KMS-11 (cell line): ENCODE data around the gene AFF3.

ENCODE experiments used
- H2AFZ ChIP-seq: fragments of 200-600 bp; sonication (generic); 2 replicates; pipeline ENCODE4 v1.6.1; 2016; ENCODE audit warnings: antibody characterized with exemption, mixed run types, low read depth
- H3K27ac ChIP-seq: fragments of 200-600 bp; sonication (generic); 2 replicates; pipeline ENCODE4 v1.6.1; 2016; ENCODE audit warnings: mild to moderate bottlenecking, mixed run types
- H3K27me3 ChIP-seq: fragments of 200-600 bp; sonication (generic); 2 replicates; pipeline ENCODE4 v1.6.1; 2017; ENCODE audit warnings: mild to moderate bottlenecking, low read depth, mixed run types, moderate library complexity; ENCODE audit not compliant: insufficient read depth
- H3K36me3 ChIP-seq: fragments of 200-600 bp; sonication (generic); 2 replicates; pipeline ENCODE4 v1.6.1; 2017; ENCODE audit warnings: mild to moderate bottlenecking, mixed run types; ENCODE audit not compliant: insufficient read depth
- H3K4me1 ChIP-seq: fragments of 200-600 bp; sonication (generic); 2 replicates; pipeline ENCODE4 v1.6.1; 2016; ENCODE audit warnings: mild to moderate bottlenecking, low read depth, mixed run types; ENCODE audit not compliant: poor library complexity, severe bottlenecking
- H3K4me2 ChIP-seq: fragments of 200-600 bp; sonication (generic); 2 replicates; pipeline ENCODE4 v1.7.0; 2016; ENCODE audit warnings: mild to moderate bottlenecking, mixed run types
- H3K4me3 ChIP-seq: fragments of 200-600 bp; sonication (generic); IDR thresholded peaks from 2 replicates; pipeline ENCODE4 v1.6.1; 2017; ENCODE audit warnings: low read depth, low read length, mixed read lengths; ENCODE audit not compliant: insufficient read depth
- H3K79me2 ChIP-seq: fragments of 200-600 bp; sonication (generic); 2 replicates; pipeline ENCODE4 v1.6.1; 2016; ENCODE audit warnings: low read depth, mixed run types; ENCODE audit not compliant: insufficient read depth
- H3K9ac ChIP-seq: fragments of 200-600 bp; sonication (generic); 2 replicates; pipeline ENCODE4 v1.6.1; 2016; ENCODE audit warnings: mild to moderate bottlenecking, mixed run types
- H4K20me1 ChIP-seq: fragments of 200-600 bp; sonication (generic); 2 replicates; pipeline ENCODE4 v1.6.1; 2016; ENCODE audit warnings: mild to moderate bottlenecking, mixed run types; ENCODE audit not compliant: insufficient read depth
- CTCF ChIP-seq: fragments of 200-600 bp; sonication (generic); conservative IDR thresholded peaks from 2 replicates; pipeline ENCODE4 v1.6.1; 2017; ENCODE audit warnings: low read depth, mild to moderate bottlenecking, antibody characterized with exemption, low read length, moderate library complexity, mixed read lengths

AFF3 gene

GRCh38 chr2:100066856-100067255, 75.5 kb downstream of the AFF3 start:
- Histone ChIP-seq H4K20me1 (no peaks in the 10 kb centered on the region), H3K36me3 (no peaks in the 10 kb centered on the region), H3K79me2 (no peaks in the 10 kb centered on the region), H3K4me3 (no peak overlapping the region), H3K27ac (no peak overlapping the region), H3K27me3 (no peaks in the 10 kb centered on the region), H3K9ac (no peak overlapping the region), H3K4me1 (no peaks in the 10 kb centered on the region), H2AFZ (no peak overlapping the region), H3K4me2 (no peak overlapping the region)
- TF ChIP-seq CTCF, result no peak

GRCh38 chr2:100066246-100066645, 76.1 kb downstream of the AFF3 start:
- no peaks in the 10 kb centered on the region for H3K27me3 ChIP-seq
- no peak overlapping the region for H3K27ac ChIP-seq
- no peak overlapping the region for H3K4me2 ChIP-seq
- TF ChIP-seq CTCF, result no peak
- H3K36me3 ChIP-seq, result no peaks in the 10 kb centered on the region
- H3K79me2 ChIP-seq, result no peaks in the 10 kb centered on the region
- no peaks in the 10 kb centered on the region for H3K4me1 ChIP-seq
- H3K9ac ChIP-seq, result no peak overlapping the region
- H2AFZ ChIP-seq, result no peak overlapping the region
- no peak overlapping the region for H3K4me3 ChIP-seq
- H4K20me1 ChIP-seq, result no peaks in the 10 kb centered on the region

GRCh38 chr2:100064592-100065428, 77.6 kb downstream of the AFF3 start:
- Histone ChIP-seq H2AFZ (no peak overlapping the region), H4K20me1 (no peaks in the 10 kb centered on the region), H3K79me2 (no peaks in the 10 kb centered on the region), H3K9ac (no peak overlapping the region), H3K4me1 (no peaks in the 10 kb centered on the region), H3K27ac (no peak overlapping the region), H3K27me3 (no peaks in the 10 kb centered on the region), H3K36me3 (no peaks in the 10 kb centered on the region), H3K4me2 (no peak overlapping the region), H3K4me3 (no peak overlapping the region)
- TF ChIP-seq CTCF, result no peak

GRCh38 chr2:100064165-100064564, 78.2 kb downstream of the AFF3 start:
- no peak overlapping the region for H3K9ac ChIP-seq
- H3K4me3 ChIP-seq, result no peak overlapping the region
- TF ChIP-seq CTCF, result no peak
- H3K27me3 ChIP-seq, result no peaks in the 10 kb centered on the region
- H2AFZ ChIP-seq, result no peak overlapping the region
- H3K4me1 ChIP-seq, result no peaks in the 10 kb centered on the region
- H3K27ac ChIP-seq, result no peak overlapping the region
- no peaks in the 10 kb centered on the region for H3K79me2 ChIP-seq
- H3K36me3 ChIP-seq, result no peaks in the 10 kb centered on the region
- H3K4me2 ChIP-seq, result no peak overlapping the region
- H4K20me1 ChIP-seq, result no peaks in the 10 kb centered on the region
